WTC11 (cell line): ENCODE data around the gene DNAI7. TPM values are rescaled to one million over a fixed set of nuclear protein-coding genes. Genes with fewer than 3 reads are reported as not detected.

Experiments
- ATAC-seq: fragments of 200-7000 bp; cut with Tn5 transposase; 2 replicates; pipeline ENCODE4 v1.10.0; 2021; ENCODE audit warnings: mild to moderate bottlenecking, moderate library complexity
- CTCF ChIA-PET: fragments of 300-600 bp; sonication (Branson Sonifier 250); formaldehyde crosslinking; loops from one replicate; lab custom pipeline; 2021; ENCODE audit warnings: antibody characterized with exemption; lab: Charles Lee
- POLR2A ChIA-PET: fragments of 350-600 bp; sonication (Branson Sonifier 250); formaldehyde crosslinking; loops from one replicate; lab custom pipeline; 2021; ENCODE audit warnings: antibody characterized with exemption; lab: Charles Lee
- DNase-seq: peaks from one replicate; pipeline ENCODE4 v3.0.0; 2021; ENCODE audit warnings: low spot score
- H3K27ac Mint-ChIP-seq: 2 replicates; pipeline ENCODE4 v1.8.0; 2021; ENCODE audit warnings: mixed read lengths
- H3K27me3 Mint-ChIP-seq: 2 replicates; pipeline ENCODE4 v1.8.0; 2021; ENCODE audit warnings: low read depth, mild to moderate bottlenecking, moderate library complexity, mixed read lengths
- H3K36me3 Mint-ChIP-seq: 2 replicates; pipeline ENCODE4 v1.8.0; 2021; ENCODE audit warnings: mixed read lengths
- H3K4me1 Mint-ChIP-seq: 2 replicates; pipeline ENCODE4 v1.8.0; 2022; ENCODE audit warnings: mixed read lengths
- H3K4me3 Mint-ChIP-seq: 2 replicates; pipeline ENCODE4 v1.8.0; 2021; ENCODE audit warnings: mild to moderate bottlenecking, moderate library complexity, mixed read lengths
- H3K9me3 Mint-ChIP-seq: 2 replicates; pipeline ENCODE4 v1.8.0; 2021; ENCODE audit warnings: mixed read lengths
- FOXK1 ChIP-seq: sonication (generic); formaldehyde crosslinking; IDR thresholded peaks from 2 replicates; pipeline ENCODE4 v1.8.0; 2022; ENCODE audit warnings: mild to moderate bottlenecking, moderate library complexity, missing genetic modification reagents
- GRHL2 ChIP-seq: fragments of 250-450 bp; sonication (Bioruptor Pico); IDR thresholded peaks from 2 replicates; pipeline ENCODE4 v1.8.0; 2022; ENCODE audit warnings: mild to moderate bottlenecking, moderate library complexity; ENCODE audit not compliant: insufficient replicate concordance, severe bottlenecking
- HMGA2 ChIP-seq: fragments of 250-450 bp; sonication (Bioruptor Pico); IDR thresholded peaks from 2 replicates; pipeline ENCODE4 v1.4.0; 2021; ENCODE audit warnings: mild to moderate bottlenecking, moderate library complexity
- HMGXB4 ChIP-seq: sonication (generic); formaldehyde crosslinking; IDR thresholded peaks from 2 replicates; pipeline ENCODE4 v1.8.1; 2023; ENCODE audit warnings: mild to moderate bottlenecking, moderate library complexity, missing genetic modification reagents
- MXD4 ChIP-seq: fragments of 250-450 bp; sonication (Bioruptor Pico); IDR thresholded peaks from 2 replicates; pipeline ENCODE4 v1.8.0; 2021; ENCODE audit warnings: mild to moderate bottlenecking, moderate library complexity, borderline replicate concordance
- NFATC4 ChIP-seq: fragments of 250-450 bp; sonication (Bioruptor Pico); IDR thresholded peaks from 2 replicates; pipeline ENCODE4 v1.9.0; 2021; ENCODE audit warnings: mild to moderate bottlenecking
- NFYB ChIP-seq: sonication (generic); formaldehyde crosslinking; conservative IDR thresholded peaks from 2 replicates; pipeline ENCODE4 v1.8.0; 2022; ENCODE audit warnings: low read depth, missing genetic modification reagents
- OVOL2 ChIP-seq: fragments of 250-450 bp; sonication (Bioruptor Pico); IDR thresholded peaks from 2 replicates; pipeline ENCODE4 v1.9.0; 2021; ENCODE audit warnings: mild to moderate bottlenecking, borderline replicate concordance
- TEAD1 ChIP-seq: sonication (generic); formaldehyde crosslinking; IDR thresholded peaks from 2 replicates; pipeline ENCODE4 v1.8.0; 2022; ENCODE audit warnings: mild to moderate bottlenecking, missing genetic modification reagents
- ZNF317 ChIP-seq: sonication (generic); formaldehyde crosslinking; IDR thresholded peaks from 2 replicates; pipeline ENCODE4 v1.8.1; 2023; ENCODE audit warnings: low read depth, mild to moderate bottlenecking, moderate library complexity, missing genetic modification reagents, borderline replicate concordance
- total RNA-seq: library from RNA; stranded (reverse); gene quantifications from 3 replicates; pipeline ENCODE4 v1.2.3, GENCODE V29; 2021
- TF ChIP-seq, protein P1 (sequence below): sonication (generic); formaldehyde crosslinking; IDR thresholded peaks from 2 replicates; pipeline ENCODE4 v1.8.0; 2022; ENCODE audit warnings: mild to moderate bottlenecking, missing genetic modification reagents
- TF ChIP-seq, protein P2 (sequence below): sonication (generic); formaldehyde crosslinking; IDR thresholded peaks from 2 replicates; pipeline ENCODE4 v1.8.0; 2023; ENCODE audit warnings: missing genetic modification reagents, mild to moderate bottlenecking, borderline replicate concordance
- TF ChIP-seq, protein P3 (sequence below): fragments of 250-450 bp; sonication (Bioruptor Pico); IDR thresholded peaks from 2 replicates; pipeline ENCODE4 v2.1.2; 2022; ENCODE audit warnings: mild to moderate bottlenecking, moderate library complexity
- TF ChIP-seq, protein P4 (sequence below): sonication (generic); formaldehyde crosslinking; conservative IDR thresholded peaks from 2 replicates; pipeline ENCODE4 v1.8.1; 2023; ENCODE audit warnings: mild to moderate bottlenecking, low read depth, missing genetic modification reagents, moderate library complexity
- TF ChIP-seq, protein P5 (sequence below): fragments of 200-600 bp; IDR thresholded peaks from 2 replicates; pipeline ENCODE4 v1.8.0; 2022; ENCODE audit warnings: antibody characterized with exemption
- TF ChIP-seq, protein P6 (sequence below): sonication (generic); formaldehyde crosslinking; IDR thresholded peaks from 2 replicates; pipeline ENCODE4 v1.8.0; 2022; ENCODE audit warnings: mild to moderate bottlenecking, missing genetic modification reagents
- TF ChIP-seq, protein P7 (sequence below): sonication (generic); formaldehyde crosslinking; IDR thresholded peaks from 2 replicates; pipeline ENCODE4 v1.8.1; 2023; ENCODE audit warnings: mild to moderate bottlenecking, missing genetic modification reagents

DNAI7 gene
- total RNA-seq, 1 experiment from 2014 or later = not detected

DNA sequence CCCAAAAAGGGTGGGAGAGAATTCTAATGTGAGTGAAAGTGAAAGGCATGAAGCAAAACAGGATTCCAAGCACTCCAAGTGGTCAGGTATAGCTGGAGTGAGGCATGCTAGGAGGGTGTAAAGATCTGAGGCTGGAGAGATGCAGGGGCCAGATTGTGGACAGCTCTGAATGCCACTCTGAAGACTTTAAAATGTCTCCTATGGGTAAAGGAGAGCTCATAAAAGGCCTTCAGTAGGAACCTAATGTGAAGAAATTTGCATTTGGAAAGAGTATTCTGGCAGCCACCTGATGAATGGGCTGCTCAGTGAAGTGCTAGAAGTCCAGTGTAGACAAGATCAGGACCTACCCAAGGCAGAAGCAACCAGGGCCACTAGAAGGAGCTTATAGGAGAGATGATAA is 68.9 kb downstream of the DNAI7 start (continued):
- TF ChIP-seq GRHL2 (CRISPR knock-in tag) = no peak

- Mint-ChIP-seq H3K9me3 (no peaks in the 10 kb centered on the region), H3K36me3 (no peaks in the 10 kb centered on the region), H3K4me1 (peaks cover 9% of the 10 kb centered on the region), H3K4me3 (no peak overlapping the region), H3K27me3 (no peaks in the 10 kb centered on the region), H3K27ac (no peak overlapping the region)
- ChIA-PET POLR2A (no interaction called here), CTCF (no interaction called here)
- DNase-seq (no peak), ATAC-seq (no peak)
- TF ChIP-seq TEAD1 (CRISPR knock-in tag) (no peak), MXD4 (CRISPR knock-in tag) (no peak), OVOL2 (CRISPR knock-in tag) (no peak), HMGXB4 (no peak)
- TF ChIP-seq, protein P1, sequence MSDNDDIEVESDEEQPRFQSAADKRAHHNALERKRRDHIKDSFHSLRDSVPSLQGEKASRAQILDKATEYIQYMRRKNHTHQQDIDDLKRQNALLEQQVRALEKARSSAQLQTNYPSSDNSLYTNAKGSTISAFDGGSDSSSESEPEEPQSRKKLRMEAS (CRISPR knock-in tag) = no peak
- TF ChIP-seq, protein P2, sequence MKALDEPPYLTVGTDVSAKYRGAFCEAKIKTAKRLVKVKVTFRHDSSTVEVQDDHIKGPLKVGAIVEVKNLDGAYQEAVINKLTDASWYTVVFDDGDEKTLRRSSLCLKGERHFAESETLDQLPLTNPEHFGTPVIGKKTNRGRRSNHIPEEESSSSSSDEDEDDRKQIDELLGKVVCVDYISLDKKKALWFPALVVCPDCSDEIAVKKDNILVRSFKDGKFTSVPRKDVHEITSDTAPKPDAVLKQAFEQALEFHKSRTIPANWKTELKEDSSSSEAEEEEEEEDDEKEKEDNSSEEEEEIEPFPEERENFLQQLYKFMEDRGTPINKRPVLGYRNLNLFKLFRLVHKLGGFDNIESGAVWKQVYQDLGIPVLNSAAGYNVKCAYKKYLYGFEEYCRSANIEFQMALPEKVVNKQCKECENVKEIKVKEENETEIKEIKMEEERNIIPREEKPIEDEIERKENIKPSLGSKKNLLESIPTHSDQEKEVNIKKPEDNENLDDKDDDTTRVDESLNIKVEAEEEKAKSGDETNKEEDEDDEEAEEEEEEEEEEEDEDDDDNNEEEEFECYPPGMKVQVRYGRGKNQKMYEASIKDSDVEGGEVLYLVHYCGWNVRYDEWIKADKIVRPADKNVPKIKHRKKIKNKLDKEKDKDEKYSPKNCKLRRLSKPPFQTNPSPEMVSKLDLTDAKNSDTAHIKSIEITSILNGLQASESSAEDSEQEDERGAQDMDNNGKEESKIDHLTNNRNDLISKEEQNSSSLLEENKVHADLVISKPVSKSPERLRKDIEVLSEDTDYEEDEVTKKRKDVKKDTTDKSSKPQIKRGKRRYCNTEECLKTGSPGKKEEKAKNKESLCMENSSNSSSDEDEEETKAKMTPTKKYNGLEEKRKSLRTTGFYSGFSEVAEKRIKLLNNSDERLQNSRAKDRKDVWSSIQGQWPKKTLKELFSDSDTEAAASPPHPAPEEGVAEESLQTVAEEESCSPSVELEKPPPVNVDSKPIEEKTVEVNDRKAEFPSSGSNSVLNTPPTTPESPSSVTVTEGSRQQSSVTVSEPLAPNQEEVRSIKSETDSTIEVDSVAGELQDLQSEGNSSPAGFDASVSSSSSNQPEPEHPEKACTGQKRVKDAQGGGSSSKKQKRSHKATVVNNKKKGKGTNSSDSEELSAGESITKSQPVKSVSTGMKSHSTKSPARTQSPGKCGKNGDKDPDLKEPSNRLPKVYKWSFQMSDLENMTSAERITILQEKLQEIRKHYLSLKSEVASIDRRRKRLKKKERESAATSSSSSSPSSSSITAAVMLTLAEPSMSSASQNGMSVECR = no peak
- TF ChIP-seq, protein P3, sequence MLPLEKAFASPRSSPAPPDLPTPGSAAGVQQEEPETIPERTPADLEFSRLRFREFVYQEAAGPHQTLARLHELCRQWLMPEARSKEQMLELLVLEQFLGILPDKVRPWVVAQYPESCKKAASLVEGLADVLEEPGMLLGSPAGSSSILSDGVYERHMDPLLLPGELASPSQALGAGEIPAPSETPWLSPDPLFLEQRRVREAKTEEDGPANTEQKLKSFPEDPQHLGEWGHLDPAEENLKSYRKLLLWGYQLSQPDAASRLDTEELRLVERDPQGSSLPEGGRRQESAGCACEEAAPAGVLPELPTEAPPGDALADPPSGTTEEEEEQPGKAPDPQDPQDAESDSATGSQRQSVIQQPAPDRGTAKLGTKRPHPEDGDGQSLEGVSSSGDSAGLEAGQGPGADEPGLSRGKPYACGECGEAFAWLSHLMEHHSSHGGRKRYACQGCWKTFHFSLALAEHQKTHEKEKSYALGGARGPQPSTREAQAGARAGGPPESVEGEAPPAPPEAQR (CRISPR knock-in tag) = no peak
- TF ChIP-seq, protein P4, sequence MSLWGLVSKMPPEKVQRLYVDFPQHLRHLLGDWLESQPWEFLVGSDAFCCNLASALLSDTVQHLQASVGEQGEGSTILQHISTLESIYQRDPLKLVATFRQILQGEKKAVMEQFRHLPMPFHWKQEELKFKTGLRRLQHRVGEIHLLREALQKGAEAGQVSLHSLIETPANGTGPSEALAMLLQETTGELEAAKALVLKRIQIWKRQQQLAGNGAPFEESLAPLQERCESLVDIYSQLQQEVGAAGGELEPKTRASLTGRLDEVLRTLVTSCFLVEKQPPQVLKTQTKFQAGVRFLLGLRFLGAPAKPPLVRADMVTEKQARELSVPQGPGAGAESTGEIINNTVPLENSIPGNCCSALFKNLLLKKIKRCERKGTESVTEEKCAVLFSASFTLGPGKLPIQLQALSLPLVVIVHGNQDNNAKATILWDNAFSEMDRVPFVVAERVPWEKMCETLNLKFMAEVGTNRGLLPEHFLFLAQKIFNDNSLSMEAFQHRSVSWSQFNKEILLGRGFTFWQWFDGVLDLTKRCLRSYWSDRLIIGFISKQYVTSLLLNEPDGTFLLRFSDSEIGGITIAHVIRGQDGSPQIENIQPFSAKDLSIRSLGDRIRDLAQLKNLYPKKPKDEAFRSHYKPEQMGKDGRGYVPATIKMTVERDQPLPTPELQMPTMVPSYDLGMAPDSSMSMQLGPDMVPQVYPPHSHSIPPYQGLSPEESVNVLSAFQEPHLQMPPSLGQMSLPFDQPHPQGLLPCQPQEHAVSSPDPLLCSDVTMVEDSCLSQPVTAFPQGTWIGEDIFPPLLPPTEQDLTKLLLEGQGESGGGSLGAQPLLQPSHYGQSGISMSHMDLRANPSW = no peak
These were observed 70.5 kb downstream of the DNAI7 start for GRCh38 chr12:25124493-25124892.

- no peak overlapping the region for H3K4me3 Mint-ChIP-seq
- no peak for DNase-seq
- ChIA-PET CTCF (no interaction called here), POLR2A (no interaction called here)
- peaks cover 9% of the 10 kb centered on the region for H3K4me1 Mint-ChIP-seq
- H3K9me3 Mint-ChIP-seq = no peaks in the 10 kb centered on the region
- no peak overlapping the region for H3K27ac Mint-ChIP-seq
- H3K27me3 Mint-ChIP-seq = no peaks in the 10 kb centered on the region
- no peaks in the 10 kb centered on the region for H3K36me3 Mint-ChIP-seq
- no peak for ATAC-seq
- TF ChIP-seq, protein P5, sequence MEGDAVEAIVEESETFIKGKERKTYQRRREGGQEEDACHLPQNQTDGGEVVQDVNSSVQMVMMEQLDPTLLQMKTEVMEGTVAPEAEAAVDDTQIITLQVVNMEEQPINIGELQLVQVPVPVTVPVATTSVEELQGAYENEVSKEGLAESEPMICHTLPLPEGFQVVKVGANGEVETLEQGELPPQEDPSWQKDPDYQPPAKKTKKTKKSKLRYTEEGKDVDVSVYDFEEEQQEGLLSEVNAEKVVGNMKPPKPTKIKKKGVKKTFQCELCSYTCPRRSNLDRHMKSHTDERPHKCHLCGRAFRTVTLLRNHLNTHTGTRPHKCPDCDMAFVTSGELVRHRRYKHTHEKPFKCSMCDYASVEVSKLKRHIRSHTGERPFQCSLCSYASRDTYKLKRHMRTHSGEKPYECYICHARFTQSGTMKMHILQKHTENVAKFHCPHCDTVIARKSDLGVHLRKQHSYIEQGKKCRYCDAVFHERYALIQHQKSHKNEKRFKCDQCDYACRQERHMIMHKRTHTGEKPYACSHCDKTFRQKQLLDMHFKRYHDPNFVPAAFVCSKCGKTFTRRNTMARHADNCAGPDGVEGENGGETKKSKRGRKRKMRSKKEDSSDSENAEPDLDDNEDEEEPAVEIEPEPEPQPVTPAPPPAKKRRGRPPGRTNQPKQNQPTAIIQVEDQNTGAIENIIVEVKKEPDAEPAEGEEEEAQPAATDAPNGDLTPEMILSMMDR = no peak
- no peak for TF ChIP-seq NFATC4 (CRISPR knock-in tag)
- no peak for TF ChIP-seq HMGA2 (CRISPR knock-in tag)
- no peak for TF ChIP-seq FOXK1 (CRISPR knock-in tag)
- TF ChIP-seq, protein P6, sequence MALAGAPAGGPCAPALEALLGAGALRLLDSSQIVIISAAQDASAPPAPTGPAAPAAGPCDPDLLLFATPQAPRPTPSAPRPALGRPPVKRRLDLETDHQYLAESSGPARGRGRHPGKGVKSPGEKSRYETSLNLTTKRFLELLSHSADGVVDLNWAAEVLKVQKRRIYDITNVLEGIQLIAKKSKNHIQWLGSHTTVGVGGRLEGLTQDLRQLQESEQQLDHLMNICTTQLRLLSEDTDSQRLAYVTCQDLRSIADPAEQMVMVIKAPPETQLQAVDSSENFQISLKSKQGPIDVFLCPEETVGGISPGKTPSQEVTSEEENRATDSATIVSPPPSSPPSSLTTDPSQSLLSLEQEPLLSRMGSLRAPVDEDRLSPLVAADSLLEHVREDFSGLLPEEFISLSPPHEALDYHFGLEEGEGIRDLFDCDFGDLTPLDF = no peak
- TF ChIP-seq, protein P7, sequence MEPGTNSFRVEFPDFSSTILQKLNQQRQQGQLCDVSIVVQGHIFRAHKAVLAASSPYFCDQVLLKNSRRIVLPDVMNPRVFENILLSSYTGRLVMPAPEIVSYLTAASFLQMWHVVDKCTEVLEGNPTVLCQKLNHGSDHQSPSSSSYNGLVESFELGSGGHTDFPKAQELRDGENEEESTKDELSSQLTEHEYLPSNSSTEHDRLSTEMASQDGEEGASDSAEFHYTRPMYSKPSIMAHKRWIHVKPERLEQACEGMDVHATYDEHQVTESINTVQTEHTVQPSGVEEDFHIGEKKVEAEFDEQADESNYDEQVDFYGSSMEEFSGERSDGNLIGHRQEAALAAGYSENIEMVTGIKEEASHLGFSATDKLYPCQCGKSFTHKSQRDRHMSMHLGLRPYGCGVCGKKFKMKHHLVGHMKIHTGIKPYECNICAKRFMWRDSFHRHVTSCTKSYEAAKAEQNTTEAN = no peak
- TF ChIP-seq OVOL2 (CRISPR knock-in tag) = no peak
- TF ChIP-seq NFYB = no peak
- TF ChIP-seq ZNF317 (CRISPR knock-in tag) = no peak
These were observed 71.8 kb downstream of the DNAI7 start for GRCh38 chr12:25123126-25123525.
